H54 (cell line): ENCODE measurements around the gene ZSCAN12.

Source experiments
- DNase-seq: peaks from one replicate; pipeline ENCODE4 v3.0.0; 2011; ENCODE audit warnings: low spot score, mixed read lengths; ENCODE audit not compliant: insufficient read length
- FAIRE-seq: peaks from 3 replicates; lab custom pipeline; 2011; peaks lifted over from hg19 to GRCh38; lab: Jason Lieb, UNC
- POLR2A ChIP-seq: IDR thresholded peaks from 2 replicates; pipeline ENCODE4 v1.6.1; 2011; ENCODE audit warnings: low read depth, mild to moderate bottlenecking, low read length

ZSCAN12 gene

GRCh38 chr6:28335564-28336283 lies 63.8 kb downstream of the ZSCAN12 start, which contains the start of gene ZSCAN31:
TSS of gene ZSCAN31 (minus strand) at chr6:28336148. CDS start at chr6:28329683, 6,465 bp downstream.
- peak; percentile 99 for FAIRE-seq
- DNase-seq = peak; percentile 71
- TF ChIP-seq POLR2A = peak; percentile 28

- DNase-seq (no peak), FAIRE-seq (no peak)
- TF ChIP-seq POLR2A = no peak
Measured at GRCh38 chr6:28335040-28335563, 64.4 kb downstream of the ZSCAN12 start.

DNA sequence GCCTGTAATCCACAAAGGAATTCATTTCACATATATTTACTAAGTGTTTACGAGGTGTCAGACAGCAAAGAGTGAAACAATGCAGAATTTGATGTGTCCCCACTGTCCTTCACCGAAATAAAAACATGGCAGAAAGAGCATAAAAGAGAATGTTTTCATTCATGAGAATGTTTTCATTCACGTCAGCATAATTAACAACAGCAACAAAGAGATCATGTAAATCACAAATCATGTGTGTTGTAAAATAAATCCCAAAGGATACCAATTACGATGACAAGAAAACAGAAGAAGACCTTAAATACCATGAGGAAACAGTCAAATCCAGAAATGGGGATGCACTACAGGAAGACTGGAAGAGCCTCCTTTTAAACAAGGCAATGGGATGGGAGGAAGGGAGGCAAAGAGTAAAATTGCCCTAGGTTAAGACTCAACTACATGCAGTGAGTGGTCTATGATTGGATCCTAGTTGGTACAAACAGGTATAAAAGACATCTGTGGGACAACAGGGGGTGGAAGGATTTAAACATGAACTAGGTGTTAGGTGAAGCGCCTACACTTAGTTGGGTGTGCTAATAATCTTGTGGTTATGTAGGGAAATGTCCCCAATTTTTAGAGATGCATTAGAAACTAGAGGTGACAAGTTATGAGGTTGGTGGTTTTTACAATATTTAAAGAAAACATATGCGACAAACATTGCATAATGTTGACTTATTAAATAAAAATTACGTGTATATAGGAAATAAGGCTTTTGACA lies 65.1 kb downstream of the ZSCAN12 start:
- no peak for FAIRE-seq

GRCh38 chr6:28333599-28334018 lies 65.9 kb downstream of the ZSCAN12 start:
- DNase-seq (no peak), FAIRE-seq (no peak)
- TF ChIP-seq POLR2A = no peak

More for the DNA sequence above, 65.1 kb downstream of the ZSCAN12 start:
- no peak for DNase-seq
- no peak for TF ChIP-seq POLR2A

DNA sequence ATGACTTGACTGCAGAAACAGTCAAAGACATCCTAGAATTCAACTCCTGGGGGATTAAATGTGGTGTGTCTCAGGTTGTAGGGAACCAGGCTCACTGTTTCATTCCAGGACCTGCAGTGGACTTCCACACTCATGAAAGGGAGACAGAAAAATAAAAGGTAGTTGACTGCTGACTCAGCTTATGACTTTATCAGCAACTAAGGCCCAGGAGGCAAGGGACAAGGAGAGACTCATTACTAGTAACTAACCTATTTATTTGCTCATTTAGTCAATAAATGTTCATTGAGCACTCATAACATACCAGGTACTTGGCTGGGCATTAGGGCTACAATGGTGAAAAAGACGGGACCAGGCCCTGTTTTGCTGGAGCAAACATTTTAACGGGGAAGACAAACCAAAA lies 66.5 kb downstream of the ZSCAN12 start:
- no peak for DNase-seq
- no peak for FAIRE-seq
- no peak for TF ChIP-seq POLR2A

DNA sequence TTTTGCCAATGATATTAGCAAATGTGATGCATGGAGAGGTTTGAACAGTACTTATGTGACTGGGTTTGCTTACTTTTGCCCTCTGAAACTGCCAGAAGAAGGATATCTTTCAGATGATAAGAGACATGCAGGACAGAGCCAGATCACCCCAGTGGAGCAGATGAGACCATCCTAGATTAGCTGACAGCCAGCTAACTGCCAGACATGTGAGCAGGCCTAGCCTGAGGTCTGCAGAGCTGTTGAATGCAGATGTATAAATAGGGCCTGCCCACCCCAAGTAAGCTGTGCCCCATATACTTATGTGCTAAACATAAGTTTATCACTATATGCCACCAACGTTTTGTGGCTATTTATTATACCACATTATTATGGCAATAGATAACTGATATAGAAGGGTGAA lies 69.5 kb downstream of the ZSCAN12 start:
- no peak for DNase-seq
- FAIRE-seq = no peak
- no peak for TF ChIP-seq POLR2A
